Measurements from ENCODE around the gene TLL2. TPM values are rescaled to one million over a fixed set of nuclear protein-coding genes. Genes with fewer than 3 reads are reported as not detected.
A peak's percentile ranks its signal among the peaks of the same experiment; 100 is the strongest.

The TLL2 gene
- total RNA-seq, 1 donor from 2014 or later, result not detected

DNA sequence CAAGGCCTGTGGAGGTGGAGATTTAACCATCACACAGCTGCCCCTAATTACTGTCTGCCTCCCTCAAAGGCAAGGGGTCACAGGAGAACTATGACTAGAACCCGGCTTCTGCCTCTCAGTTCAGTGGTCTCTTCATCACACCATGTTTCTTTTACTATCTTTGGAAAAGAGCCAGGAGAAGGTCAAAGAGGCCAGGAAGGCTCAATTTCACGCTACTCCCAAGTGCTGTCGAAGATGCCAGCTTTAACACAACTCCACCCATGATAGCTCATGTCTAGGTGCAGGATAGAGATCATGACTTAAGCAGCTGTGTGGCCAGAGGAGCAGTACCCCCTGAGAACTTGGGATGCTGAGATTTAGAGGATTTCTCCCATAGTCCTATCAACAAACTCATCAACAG is 94.4 kb downstream of the TLL2 start:
- no peak overlapping the region for H3K27ac Mint-ChIP-seq (ENCODE audit: unreplicated experiment)
- TF ChIP-seq, protein P1, sequence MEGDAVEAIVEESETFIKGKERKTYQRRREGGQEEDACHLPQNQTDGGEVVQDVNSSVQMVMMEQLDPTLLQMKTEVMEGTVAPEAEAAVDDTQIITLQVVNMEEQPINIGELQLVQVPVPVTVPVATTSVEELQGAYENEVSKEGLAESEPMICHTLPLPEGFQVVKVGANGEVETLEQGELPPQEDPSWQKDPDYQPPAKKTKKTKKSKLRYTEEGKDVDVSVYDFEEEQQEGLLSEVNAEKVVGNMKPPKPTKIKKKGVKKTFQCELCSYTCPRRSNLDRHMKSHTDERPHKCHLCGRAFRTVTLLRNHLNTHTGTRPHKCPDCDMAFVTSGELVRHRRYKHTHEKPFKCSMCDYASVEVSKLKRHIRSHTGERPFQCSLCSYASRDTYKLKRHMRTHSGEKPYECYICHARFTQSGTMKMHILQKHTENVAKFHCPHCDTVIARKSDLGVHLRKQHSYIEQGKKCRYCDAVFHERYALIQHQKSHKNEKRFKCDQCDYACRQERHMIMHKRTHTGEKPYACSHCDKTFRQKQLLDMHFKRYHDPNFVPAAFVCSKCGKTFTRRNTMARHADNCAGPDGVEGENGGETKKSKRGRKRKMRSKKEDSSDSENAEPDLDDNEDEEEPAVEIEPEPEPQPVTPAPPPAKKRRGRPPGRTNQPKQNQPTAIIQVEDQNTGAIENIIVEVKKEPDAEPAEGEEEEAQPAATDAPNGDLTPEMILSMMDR (IDR thresholded peaks at IDR 0.05), result no peak
- H3K4me3 Mint-ChIP-seq (ENCODE audit: unreplicated experiment), result no peak overlapping the region
- DNase-seq (ENCODE audit: extremely low spot score, unreplicated experiment), result no peak
- peaks cover 8% of the 10 kb centered on the region for H3K27me3 Mint-ChIP-seq (ENCODE audit: unreplicated experiment)
- no peaks in the 10 kb centered on the region for H3K9me3 Mint-ChIP-seq (ENCODE audit: unreplicated experiment)
- H3K36me3 Mint-ChIP-seq (ENCODE audit: unreplicated experiment), result no peaks in the 10 kb centered on the region
- H3K4me1 Mint-ChIP-seq (ENCODE audit: unreplicated experiment), result peaks cover 4% of the 10 kb centered on the region

- Mint-ChIP-seq H3K36me3 (ENCODE audit: unreplicated experiment) (no peaks in the 10 kb centered on the region), H3K27ac (ENCODE audit: unreplicated experiment) (no peak overlapping the region), H3K4me1 (ENCODE audit: unreplicated experiment) (peaks cover 4% of the 10 kb centered on the region), H3K9me3 (ENCODE audit: unreplicated experiment) (no peaks in the 10 kb centered on the region), H3K27me3 (ENCODE audit: unreplicated experiment) (peaks cover 2% of the 10 kb centered on the region), H3K4me3 (ENCODE audit: unreplicated experiment) (no peak overlapping the region)
- no peak for DNase-seq (ENCODE audit: extremely low spot score, unreplicated experiment)
- TF ChIP-seq, protein P1 (IDR thresholded peaks at IDR 0.05), result no peak
Measured at GRCh38 chr10:96418582-96418981, 95.1 kb downstream of the TLL2 start.

GRCh38 chr10:96417441-96417840 is 96.3 kb downstream of the TLL2 start:
- H3K4me1 Mint-ChIP-seq (ENCODE audit: unreplicated experiment), result peaks cover 4% of the 10 kb centered on the region
- H3K9me3 Mint-ChIP-seq (ENCODE audit: unreplicated experiment), result no peaks in the 10 kb centered on the region
- TF ChIP-seq, protein P1 (IDR thresholded peaks at IDR 0.05), result no peak
- no peaks in the 10 kb centered on the region for H3K27me3 Mint-ChIP-seq (ENCODE audit: unreplicated experiment)
- DNase-seq (ENCODE audit: extremely low spot score, unreplicated experiment), result peak; percentile 78
- no peak overlapping the region for H3K27ac Mint-ChIP-seq (ENCODE audit: unreplicated experiment)
- H3K36me3 Mint-ChIP-seq (ENCODE audit: unreplicated experiment), result no peaks in the 10 kb centered on the region
- H3K4me3 Mint-ChIP-seq (ENCODE audit: unreplicated experiment), result no peak overlapping the region

GRCh38 chr10:96416643-96417042 is 97.1 kb downstream of the TLL2 start:
- H3K27ac Mint-ChIP-seq (ENCODE audit: unreplicated experiment), result no peak overlapping the region
- H3K4me3 Mint-ChIP-seq (ENCODE audit: unreplicated experiment), result no peak overlapping the region
- H3K36me3 Mint-ChIP-seq (ENCODE audit: unreplicated experiment), result no peaks in the 10 kb centered on the region
- DNase-seq (ENCODE audit: extremely low spot score, unreplicated experiment), result peak; percentile 25
- no peaks in the 10 kb centered on the region for H3K9me3 Mint-ChIP-seq (ENCODE audit: unreplicated experiment)
- peaks cover 4% of the 10 kb centered on the region for H3K4me1 Mint-ChIP-seq (ENCODE audit: unreplicated experiment)
- TF ChIP-seq, protein P1 (IDR thresholded peaks at IDR 0.05), result no peak
- H3K27me3 Mint-ChIP-seq (ENCODE audit: unreplicated experiment), result peaks cover 4% of the 10 kb centered on the region

- TF ChIP-seq, protein P1 (IDR thresholded peaks at IDR 0.05), result no peak
- H3K4me3 Mint-ChIP-seq (ENCODE audit: unreplicated experiment), result no peak overlapping the region
- H3K36me3 Mint-ChIP-seq (ENCODE audit: unreplicated experiment), result no peaks in the 10 kb centered on the region
- H3K9me3 Mint-ChIP-seq (ENCODE audit: unreplicated experiment), result no peaks in the 10 kb centered on the region
- H3K27me3 Mint-ChIP-seq (ENCODE audit: unreplicated experiment), result peaks cover 9% of the 10 kb centered on the region
- DNase-seq (ENCODE audit: extremely low spot score, unreplicated experiment), result peak; percentile 30
- H3K27ac Mint-ChIP-seq (ENCODE audit: unreplicated experiment), result no peak overlapping the region
- H3K4me1 Mint-ChIP-seq (ENCODE audit: unreplicated experiment), result peaks cover 4% of the 10 kb centered on the region
Measured at GRCh38 chr10:96415891-96416554, 97.7 kb downstream of the TLL2 start.

All from osteocyte (in vitro differentiated cells).